ENCODE results near the gene B2M. TPM values are rescaled to one million over a fixed set of nuclear protein-coding genes. Genes with fewer than 3 reads are reported as not detected.

B2M gene
- total and polyA plus RNA-seq, 10 of the 15 experiments (the other 5 are each of a cell fraction or from before 2014, with no cell fraction given): 2,901 to 22,794 (median 8,374) TPM

DNA sequence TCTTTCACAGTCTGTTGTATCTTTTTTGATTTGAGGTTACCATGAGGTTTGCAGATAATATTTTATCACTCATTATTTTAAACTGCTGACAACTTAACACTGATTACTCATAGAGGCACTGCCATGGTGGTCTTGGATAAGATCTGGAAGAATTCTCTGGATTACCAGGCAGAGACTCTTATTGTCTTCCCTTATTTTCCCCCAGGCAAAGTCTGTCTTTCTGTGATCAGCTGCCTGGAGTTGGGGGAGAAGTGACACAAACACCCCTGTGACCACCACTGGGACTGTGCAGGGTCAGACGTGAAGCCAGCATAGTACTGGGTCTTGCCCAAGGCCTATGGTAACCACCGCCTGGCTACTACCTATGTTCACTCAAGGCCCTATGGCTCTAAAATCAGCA is 4.9 kb upstream of the B2M start:
- TF ChIP-seq, protein P1, sequence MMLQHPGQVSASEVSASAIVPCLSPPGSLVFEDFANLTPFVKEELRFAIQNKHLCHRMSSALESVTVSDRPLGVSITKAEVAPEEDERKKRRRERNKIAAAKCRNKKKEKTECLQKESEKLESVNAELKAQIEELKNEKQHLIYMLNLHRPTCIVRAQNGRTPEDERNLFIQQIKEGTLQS (IDR thresholded peaks at IDR 0.05; ENCODE audit: borderline replicate concordance, extremely low read depth, low read depth, low read length): no peak
- TF ChIP-seq BRCA1 (IDR thresholded peaks at IDR 0.05; ENCODE audit: low read depth, low read length): no peak
- TF ChIP-seq EGR1 (IDR thresholded peaks at IDR 0.05; ENCODE audit: borderline replicate concordance in 1 of 2, low read depth in 2 of 2, low read length in 2 of 2): no peak
- no peak for TF ChIP-seq TCF3 (IDR thresholded peaks at IDR 0.05; ENCODE audit: borderline replicate concordance, insufficient read depth, low read depth, low read length)
- no peak for TF ChIP-seq BACH1 (IDR thresholded peaks at IDR 0.05; ENCODE audit: borderline replicate concordance)
- TF ChIP-seq, protein P2, sequence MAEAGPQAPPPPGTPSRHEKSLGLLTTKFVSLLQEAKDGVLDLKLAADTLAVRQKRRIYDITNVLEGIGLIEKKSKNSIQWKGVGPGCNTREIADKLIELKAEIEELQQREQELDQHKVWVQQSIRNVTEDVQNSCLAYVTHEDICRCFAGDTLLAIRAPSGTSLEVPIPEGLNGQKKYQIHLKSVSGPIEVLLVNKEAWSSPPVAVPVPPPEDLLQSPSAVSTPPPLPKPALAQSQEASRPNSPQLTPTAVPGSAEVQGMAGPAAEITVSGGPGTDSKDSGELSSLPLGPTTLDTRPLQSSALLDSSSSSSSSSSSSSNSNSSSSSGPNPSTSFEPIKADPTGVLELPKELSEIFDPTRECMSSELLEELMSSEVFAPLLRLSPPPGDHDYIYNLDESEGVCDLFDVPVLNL (IDR thresholded peaks at IDR 0.05; ENCODE audit: low read depth, low read length): no peak
- TF ChIP-seq YY1 (IDR thresholded peaks at IDR 0.05; ENCODE audit: low read depth, low read length): no peak
- no peak for TF ChIP-seq STAT1 (conservative IDR thresholded peaks at IDR 0.05)
- no peak for TF ChIP-seq NFIC (IDR thresholded peaks at IDR 0.05; ENCODE audit: low read depth, low read length)
- no peak for TF ChIP-seq SMAD1 (IDR thresholded peaks at IDR 0.05; ENCODE audit: low read depth, partially characterized antibody)
- no peak for TF ChIP-seq CREM (IDR thresholded peaks at IDR 0.05; ENCODE audit: low read depth)
- no peak for TF ChIP-seq MYC (IDR thresholded peaks at IDR 0.05; ENCODE audit: insufficient read depth, insufficient read length, insufficient replicate concordance, low read length, severe bottlenecking)
- TF ChIP-seq TAF1 (IDR thresholded peaks at IDR 0.05; ENCODE audit: borderline replicate concordance, low read depth, low read length): no peak
- no peak for TF ChIP-seq ASH2L (IDR thresholded peaks at IDR 0.05; ENCODE audit: borderline replicate concordance, low read depth)
- no peak for TF ChIP-seq ATF7 (IDR thresholded peaks at IDR 0.05; ENCODE audit: low read depth)
- Histone ChIP-seq H3K4me3 (no peak overlapping the region), H3K4me2 (ENCODE audit: control insufficient read depth, insufficient read depth) (no peak overlapping the region), H3K9ac (ENCODE audit: control insufficient read depth, insufficient read depth, low read length) (no peak overlapping the region), H3K9me3 (replicated peaks; ENCODE audit: control insufficient read depth, insufficient read depth, low read length) (peaks cover 5% of the 10 kb centered on the region; the same call in 1 of the 3 replicates), H2AFZ (ENCODE audit: control insufficient read depth, low read depth, low read length) (no peak overlapping the region), H3K36me3 (ENCODE audit: control insufficient read depth in 2 of 2, insufficient read depth in 2 of 2, low read length in 1 of 2) (peaks cover 0 to 2% of the 10 kb centered on the region in 2 experiments; a peak in 1 of 4 replicates), H3K79me2 (ENCODE audit: control insufficient read depth, insufficient read depth, low read length) (peaks cover 27% of the 10 kb centered on the region), H3K4me1 (ENCODE audit: control insufficient read depth, insufficient read depth, low read length) (no peaks in the 10 kb centered on the region), H3K27me3 (replicated peaks in 1 of 2; ENCODE audit: control insufficient read depth in 2 of 2, insufficient read depth in 2 of 2, low read length in 1 of 2) (no peaks in the 10 kb centered on the region), H3K27ac (ENCODE audit: control insufficient read depth, insufficient read depth) (no peak overlapping the region), H4K20me1 (ENCODE audit: control insufficient read depth, insufficient read depth) (no peaks in the 10 kb centered on the region)
- DNase-seq (ENCODE audit: low read depth, low spot score) (no peak), ATAC-seq (no peak), FAIRE-seq (no peak)
- ChIA-PET CTCF (interaction anchor here (1.1 to 14.3 kb wide), 5 partner anchors 15 to 42 kb away, joined by 3 to 278 read pairs (median 4); partner anchors contain the start of genes SPG11 and TRIM69), POLR2A (interaction anchor here (2.0 to 24.8 kb wide), 2 partner anchors 9 to 26 kb away, joined by 6 to 718 read pairs; partner anchors contain the start of gene TRIM69), SMC1A (ENCODE audit: uncharacterized antibody, unreplicated experiment) (interaction anchor here (1.2 to 19.0 kb wide), 4 partner anchors 23 to 41 kb away, joined by 3 to 637 read pairs (median 63); partner anchors contain the start of genes SPG11 and TRIM69), RAD21 (ENCODE audit: unreplicated experiment) (interaction anchor here (1.0 to 18.4 kb wide), 3 partner anchors 23 to 40 kb away, joined by 3 to 653 read pairs (median 231); partner anchors contain the start of genes SPG11 and TRIM69)
- WGBS (ENCODE audit: insufficient coverage, insufficient replicate concordance, low lambda C conversion rate, missing lambda C conversion rate): 96% methylated on average over 2 of the region's 2 CpGs
- in situ Hi-C loops (cut with MboI): no loop called here
- intact Hi-C loops (cut with micrococcal nuclease; ENCODE audit: unreplicated experiment): no loop called here
- no TSS peak for BruUV-seq (replicated peaks)
